HepG2 (cell line): ENCODE measurements around the gene ITPRIP. TPM values are rescaled to one million over a fixed set of nuclear protein-coding genes. Genes with fewer than 3 reads are reported as not detected.

Source experiments
- ATAC-seq: fragments of 200-7000 bp; cut with Tn5 transposase; 3 replicates; pipeline ENCODE4 v1.9.1; 2020; ENCODE audit warnings: mild to moderate bottlenecking, moderate library complexity
- BruUV-seq: library from RNA; stranded (reverse); fragments of 400-500 nt; replicated peaks from 2 replicates; lab custom pipeline; 2021; lab: Mats Ljungman, UMichigan
- CTCF ChIA-PET: fragments of 300-600 bp; formaldehyde crosslinking; extraction: SDS; loops from one replicate; lab custom pipeline; 2021; ENCODE audit warnings: low total read pairs, inconsistent platforms, low intra/inter-chr PET ratio; lab: Yijun Ruan, JAX
- POLR2A ChIA-PET: fragments of 350-600 bp; sonication (Branson Sonifier 250); formaldehyde crosslinking; loops from one replicate; lab custom pipeline; 2020; ENCODE audit warnings: antibody characterized with exemption, inconsistent platforms; lab: Yijun Ruan, JAX
- DNase-seq: peaks from one replicate; pipeline ENCODE4 v3.0.0-alpha.2; 2015; ENCODE audit warnings: low spot score
- FAIRE-seq: peaks from 3 replicates; lab custom pipeline; 2011; peaks lifted over from hg19 to GRCh38; lab: Jason Lieb, UNC
- H2AFZ ChIP-seq: one replicate; pipeline ENCODE4 v1.6.1; 2011; ENCODE audit warnings: low read length, inconsistent platforms
- H3K27ac ChIP-seq: fragments of 300-600 bp; 3 replicates; pipeline ENCODE4 v1.8.0; 2011; ENCODE audit warnings: mixed run types, mild to moderate bottlenecking, mixed read lengths, low read length, inconsistent platforms; ENCODE audit not compliant: insufficient read depth; ENCODE audit errors: extremely low read length
- H3K27me3 ChIP-seq, 2 experiments: fragments of 200-600 bp in 1 of 2; 2 replicates in 1 of 2; 3 replicates in 1 of 2; pipeline versions ENCODE4 v1.6.0 to v1.8.0; 2011; ENCODE audit warnings: low read length in 2 of 2, mild to moderate bottlenecking in 2 of 2, moderate library complexity in 2 of 2, inconsistent platforms in 1 of 2; ENCODE audit not compliant: insufficient read depth in 2 of 2, control insufficient read depth in 1 of 2
- H3K36me3 ChIP-seq, 2 experiments: fragments of 200-600 bp in 1 of 2; replicated peaks in 1 of 2; 2 replicates in 1 of 2; 3 replicates in 1 of 2; pipeline versions ENCODE4 v1.5.1 to v1.8.0; 2011; ENCODE audit warnings: low read length in 2 of 2, inconsistent platforms in 1 of 2; ENCODE audit not compliant: insufficient read depth in 2 of 2, control insufficient read depth in 1 of 2
- H3K4me1 ChIP-seq: 2 replicates; pipeline ENCODE4 v1.5.1; 2012; ENCODE audit warnings: low read length, inconsistent platforms; ENCODE audit not compliant: insufficient read depth
- H3K4me2 ChIP-seq: 2 replicates; pipeline ENCODE4 v1.6.0; 2011; ENCODE audit warnings: low read depth, low read length, inconsistent platforms
- H3K4me3 ChIP-seq, 3 experiments: fragments of 200-600 bp in 1 of 3; sonication (generic), shearing (Covaris generic) in 1 of 3; replicated peaks in 1 of 3; 2 replicates each; pipeline ENCODE4 v1.5.1; 2011 to 2016; ENCODE audit warnings: low read length in 3 of 3, inconsistent platforms in 2 of 3, low read depth in 2 of 3, mild to moderate bottlenecking in 2 of 3, control low read depth in 1 of 3, mixed read lengths in 1 of 3; ENCODE audit not compliant: insufficient read depth in 1 of 3
- H3K79me2 ChIP-seq: one replicate; pipeline ENCODE4 v1.6.1; 2011; ENCODE audit warnings: low read length, inconsistent platforms; ENCODE audit not compliant: insufficient read depth
- H3K9ac ChIP-seq: 2 replicates; pipeline ENCODE4 v1.6.0; 2011; ENCODE audit warnings: mild to moderate bottlenecking, low read depth, low read length, inconsistent platforms; ENCODE audit not compliant: insufficient read depth
- H3K9me3 ChIP-seq: 2 replicates; pipeline ENCODE4 v1.5.1; 2012; ENCODE audit warnings: mild to moderate bottlenecking, low read length
- H4K20me1 ChIP-seq: 2 replicates; pipeline ENCODE4 v1.6.0; 2011; ENCODE audit warnings: inconsistent platforms, mild to moderate bottlenecking, low read length, moderate library complexity; ENCODE audit not compliant: insufficient read depth
- HOXA9 ChIP-seq: sonication (generic); formaldehyde crosslinking; IDR thresholded peaks from 2 replicates; pipeline ENCODE4 v1.8.1; 2022; ENCODE audit warnings: missing genetic modification reagents, mild to moderate bottlenecking, moderate library complexity, borderline replicate concordance
- KAT8 ChIP-seq: IDR thresholded peaks from 2 replicates; pipeline ENCODE4 v1.6.1; 2016; ENCODE audit warnings: missing genetic modification reagents, missing compliant biosample characterization
- KLF12 ChIP-seq: sonication (generic); formaldehyde crosslinking; IDR thresholded peaks from 2 replicates; pipeline ENCODE4 v1.4.0; 2020; ENCODE audit warnings: missing genetic modification reagents, borderline replicate concordance
- MLLT10 ChIP-seq: sonication (generic); formaldehyde crosslinking; IDR thresholded peaks from 2 replicates; pipeline ENCODE4 v1.4.0; 2020; ENCODE audit warnings: missing genetic modification reagents
- MLXIP ChIP-seq: sonication (generic); formaldehyde crosslinking; IDR thresholded peaks from 2 replicates; pipeline ENCODE4 v1.9.0; 2021; ENCODE audit warnings: missing genetic modification reagents, borderline replicate concordance
- NCOA1 ChIP-seq: sonication (generic); formaldehyde crosslinking; IDR thresholded peaks from 2 replicates; pipeline ENCODE4 v1.9.0; 2021; ENCODE audit warnings: missing genetic modification reagents
- NFIC ChIP-seq: IDR thresholded peaks from 2 replicates; pipeline ENCODE4 v1.6.1; 2012; ENCODE audit warnings: mild to moderate bottlenecking, low read length, inconsistent platforms
- PPARG ChIP-seq: conservative IDR thresholded peaks from 2 replicates; pipeline ENCODE4 v1.6.1; 2016; ENCODE audit warnings: missing biosample characterization, missing genetic modification reagents
- TEAD3 ChIP-seq: optimal IDR thresholded peaks from 2 replicates; pipeline ENCODE3; 2016; ENCODE audit warnings: borderline replicate concordance
- ZNF761 ChIP-seq: sonication (generic); formaldehyde crosslinking; conservative IDR thresholded peaks from 2 replicates; pipeline ENCODE4 v1.4.0; 2020; ENCODE audit warnings: mild to moderate bottlenecking, missing genetic modification reagents
- ZNF776 ChIP-seq: sonication (generic); formaldehyde crosslinking; IDR thresholded peaks from 2 replicates; pipeline ENCODE4 v1.4.0; 2020; ENCODE audit warnings: mild to moderate bottlenecking, missing genetic modification reagents
- ZSCAN12 ChIP-seq: sonication (generic); formaldehyde crosslinking; IDR thresholded peaks from 2 replicates; pipeline ENCODE4 v1.9.0; 2021; ENCODE audit warnings: mild to moderate bottlenecking, missing genetic modification reagents
- WGBS: methylation state at CpG from one replicate; pipeline ENCODE4 v1.1.6; 2017; ENCODE audit warnings: low lambda C conversion rate; 5-methylcytosine and 5-hydroxymethylcytosine counted together
- in situ Hi-C: cut with HindIII; loops from 2 replicates; pipeline ENCODE4 v1.10.0; 2017; ENCODE audit warnings: low pct_unique_long_range_greater_than_20kb; ENCODE audit not compliant: extremely low pct_ligation_motif_present
- intact Hi-C: fragments of 100-400 bp; cut with micrococcal nuclease; formaldehyde crosslinking; loops from one replicate; pipeline ENCODE4 v1.10.0; 2022; ENCODE audit not compliant: unreplicated experiment
- polyA plus RNA-seq, 8 experiments: library from polyadenylated mRNA; depleted of rRNA in 3 of 8; stranded (reverse) in 7 of 8; unstranded in 1 of 8; fragments of >200 nt; fragmentation: Illumina TruSeq in 4 of 8; extraction: Trizol in 4 of 8; gene quantifications; 2 replicates each; pipeline versions ENCODE4 v1.2.1 to v1.2.3, GENCODE V29; 2011 to 2016; ENCODE audit warnings: low read depth in 4 of 8, missing spikeins in 1 of 8, mixed read lengths in 1 of 8; ENCODE audit not compliant: insufficient read depth in 1 of 8
- total RNA-seq, 5 experiments: library from RNA; depleted of rRNA; stranded (reverse); fragments of >200 nt; fragmentation: Illumina TruSeq; extraction: Trizol; gene quantifications; 2 replicates each; pipeline ENCODE4 v1.2.3, GENCODE V29; 2016; ENCODE audit warnings: low read depth in 1 of 5

Gene ITPRIP
- total and polyA plus RNA-seq, 2 of the 13 experiments (the other 11 are each of a cell fraction or from before 2014, with no cell fraction given), result 1.00 to 2.8 TPM

- no peak for DNase-seq
- POLR2A ChIA-PET, result no interaction called here
- Histone ChIP-seq H3K4me2 (no peak overlapping the region), H3K9me3 (no peaks in the 10 kb centered on the region), H3K27me3 (no peaks in the 10 kb centered on the region; a peak in 1 of 5 replicates), H3K79me2 (no peaks in the 10 kb centered on the region), H2AFZ (no peak overlapping the region), H3K9ac (no peak overlapping the region), H4K20me1 (no peaks in the 10 kb centered on the region), H3K36me3 (peaks cover 8 to 10% of the 10 kb centered on the region in 2 experiments; a peak in 4 of 5 replicates), H3K4me3 (no peak overlapping the region), H3K27ac (no peak overlapping the region), H3K4me1 (no peaks in the 10 kb centered on the region)
- no TSS peak for BruUV-seq
- ATAC-seq, result no peak
- CTCF ChIA-PET, result interaction anchor here (3.0 kb wide), 1 partner anchor 40 kb away, joined by 7 read pairs; no protein-coding TSS in a partner anchor
- 93% methylated on average over 14 of the region's 15 CpGs for WGBS
- no peak for FAIRE-seq
- TF ChIP-seq NFIC (no peak), KAT8 (CRISPR knock-in tag) (no peak), ZNF761 (no peak), PPARG (CRISPR knock-in tag) (no peak), TEAD3 (CRISPR knock-in tag) (no peak), MLLT10 (CRISPR knock-in tag) (no peak), KLF12 (CRISPR knock-in tag) (no peak), ZSCAN12 (no peak), HOXA9 (no peak), MLXIP (CRISPR knock-in tag) (no peak), ZNF776 (no peak), NCOA1 (no peak)
- in situ Hi-C loops, result no loop called here
- intact Hi-C loops, result no loop called here
Measured at GRCh38 chr10:104309980-104310978, 28.0 kb downstream of the ITPRIP start.
